PC-3 (cell line): ENCODE measurements around the gene FXYD1.

ENCODE experiments used
- EZH2 ChIP-seq: fragments of 300-600 bp; sonication (generic); IDR thresholded peaks from one replicate; pipeline ENCODE4 v1.6.1; 2017; ENCODE audit warnings: antibody characterized with exemption, mild to moderate bottlenecking, low read length; ENCODE audit not compliant: unreplicated experiment
- EZH2phosphoT487 ChIP-seq: fragments of 300-600 bp; sonication (generic); IDR thresholded peaks from 2 replicates; pipeline ENCODE4 v1.6.1; 2018; ENCODE audit warnings: mild to moderate bottlenecking, antibody characterized with exemption, low read length, borderline replicate concordance
- TF ChIP-seq, protein P1 (sequence below): fragments of 300-600 bp; sonication (generic); conservative IDR thresholded peaks from 2 replicates; pipeline ENCODE4 v1.5.1; 2017; ENCODE audit warnings: antibody characterized with exemption, low read depth, mild to moderate bottlenecking, low read length

DNA sequence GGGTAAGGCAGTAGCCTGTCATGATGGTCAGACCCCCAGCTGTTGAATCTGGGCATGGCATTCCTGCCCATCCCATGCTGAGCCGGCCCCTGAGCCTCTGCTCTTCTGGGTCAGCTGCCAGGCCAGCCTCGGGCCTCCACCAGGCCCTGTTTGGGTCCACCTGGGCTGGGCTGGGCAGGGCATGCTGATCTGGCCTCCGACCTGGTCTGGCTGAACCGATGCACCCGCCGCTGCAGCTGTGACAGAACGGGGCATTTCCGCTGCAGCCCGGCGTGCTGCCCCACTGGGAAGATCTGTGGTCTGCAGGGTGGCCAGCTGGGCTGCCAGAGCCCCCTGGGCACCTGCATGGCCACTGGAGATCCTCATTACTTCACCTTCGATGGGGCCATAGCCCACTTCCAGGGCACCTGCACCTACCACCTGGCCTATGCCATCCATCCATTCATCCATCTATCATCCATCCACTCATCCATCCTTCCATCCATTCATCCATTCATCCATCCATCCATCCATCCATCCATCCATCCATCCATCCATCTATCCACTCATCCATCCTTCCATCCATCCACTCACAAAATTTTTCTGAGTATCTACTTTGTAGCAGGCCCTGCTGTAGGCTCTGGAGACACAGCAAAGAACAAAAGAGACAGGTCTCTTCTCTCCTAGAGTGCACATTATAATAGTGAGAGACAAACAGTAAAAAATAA lies 44.5 kb upstream of the FXYD1 start:
- TF ChIP-seq, protein P1, sequence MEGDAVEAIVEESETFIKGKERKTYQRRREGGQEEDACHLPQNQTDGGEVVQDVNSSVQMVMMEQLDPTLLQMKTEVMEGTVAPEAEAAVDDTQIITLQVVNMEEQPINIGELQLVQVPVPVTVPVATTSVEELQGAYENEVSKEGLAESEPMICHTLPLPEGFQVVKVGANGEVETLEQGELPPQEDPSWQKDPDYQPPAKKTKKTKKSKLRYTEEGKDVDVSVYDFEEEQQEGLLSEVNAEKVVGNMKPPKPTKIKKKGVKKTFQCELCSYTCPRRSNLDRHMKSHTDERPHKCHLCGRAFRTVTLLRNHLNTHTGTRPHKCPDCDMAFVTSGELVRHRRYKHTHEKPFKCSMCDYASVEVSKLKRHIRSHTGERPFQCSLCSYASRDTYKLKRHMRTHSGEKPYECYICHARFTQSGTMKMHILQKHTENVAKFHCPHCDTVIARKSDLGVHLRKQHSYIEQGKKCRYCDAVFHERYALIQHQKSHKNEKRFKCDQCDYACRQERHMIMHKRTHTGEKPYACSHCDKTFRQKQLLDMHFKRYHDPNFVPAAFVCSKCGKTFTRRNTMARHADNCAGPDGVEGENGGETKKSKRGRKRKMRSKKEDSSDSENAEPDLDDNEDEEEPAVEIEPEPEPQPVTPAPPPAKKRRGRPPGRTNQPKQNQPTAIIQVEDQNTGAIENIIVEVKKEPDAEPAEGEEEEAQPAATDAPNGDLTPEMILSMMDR, result no peak
- TF ChIP-seq EZH2 (no peak), EZH2phosphoT487 (no peak)
